Spleen (tissue), 11 donors: ENCODE measurements around the gene CNBD2. TPM values are rescaled to one million over a fixed set of nuclear protein-coding genes. Genes with fewer than 3 reads are reported as not detected.

Experiments
- DNase-seq: peaks from one replicate; pipeline ENCODE4 v3.0.0-alpha.2; 2020
- H3K27ac ChIP-seq, 8 donors: fragments of 200-600 bp; sonication (generic) in 7 of 8; 1 replicate in 4 of 8; 2 replicates in 4 of 8; pipeline versions ENCODE4 v1.5.0 to v1.8.0; 2016 to 2021; ENCODE audit warnings: inconsistent platforms in 4 of 8, mild to moderate bottlenecking in 4 of 8, moderate library complexity in 1 of 8
- H3K27me3 ChIP-seq, 7 donors: fragments of 200-600 bp; sonication (generic) in 6 of 7; replicated peaks in 1 of 7; 1 replicate in 4 of 7; 2 replicates in 3 of 7; pipeline versions ENCODE4 v1.5.0 to v1.8.0; 2016 to 2021; ENCODE audit warnings: inconsistent platforms in 3 of 7, mild to moderate bottlenecking in 1 of 7
- H3K36me3 ChIP-seq, 6 donors: fragments of 200-600 bp; sonication (generic) in 5 of 6; 1 replicate in 4 of 6; 2 replicates in 2 of 6; pipeline versions ENCODE4 v1.5.0 to v1.8.0; 2016 to 2021; ENCODE audit warnings: inconsistent platforms in 2 of 6
- H3K4me1 ChIP-seq, 6 donors: fragments of 200-600 bp; sonication (generic) in 5 of 6; 1 replicate in 3 of 6; 2 replicates in 3 of 6; pipeline versions ENCODE4 v1.5.0 to v1.8.0; 2016 to 2021; ENCODE audit warnings: inconsistent platforms in 3 of 6
- H3K4me3 ChIP-seq, 8 donors: fragments of 200-600 bp; sonication (generic) in 7 of 8; 1 replicate in 4 of 8; 2 replicates in 4 of 8; pipeline versions ENCODE4 v1.5.0 to v1.8.0; 2016 to 2021; ENCODE audit warnings: inconsistent platforms in 4 of 8, mild to moderate bottlenecking in 4 of 8, moderate library complexity in 2 of 8
- H3K9me3 ChIP-seq, 8 donors: fragments of 200-600 bp; sonication (generic) in 7 of 8; 1 replicate in 4 of 8; 2 replicates in 4 of 8; pipeline versions ENCODE4 v1.5.0 to v1.8.0; 2016 to 2021; ENCODE audit warnings: inconsistent platforms in 4 of 8
- CTCF ChIP-seq, 11 experiments: fragments of 200-600 bp in 7 of 11; fragments of 450-650 bp in 4 of 11; sonication (generic) in 4 of 11; IDR thresholded peaks in 8 of 11; conservative IDR thresholded peaks in 3 of 11; 1 replicate in 7 of 11; 2 replicates in 4 of 11; pipeline versions ENCODE4 v1.4.0 to v1.8.0; 2016 to 2021; ENCODE audit warnings: antibody characterized with exemption in 11 of 11, inconsistent platforms in 4 of 11, mild to moderate bottlenecking in 1 of 11
- POLR2A ChIP-seq, 3 donors: fragments of 450-650 bp; IDR thresholded peaks; one replicate each; pipeline ENCODE4 v1.5.1; 2017; ENCODE audit warnings: antibody characterized with exemption in 3 of 3, mild to moderate bottlenecking in 1 of 3
- POLR2AphosphoS5 ChIP-seq, 3 donors: sonication (generic); formaldehyde crosslinking; IDR thresholded peaks; one replicate each; pipeline ENCODE4 v1.5.1; 2017; ENCODE audit warnings: antibody characterized with exemption in 3 of 3
- WGBS, 5 donors: extraction: QIAGEN DNeasy Blood & Tissue Kit in 3 of 5; methylation state at CpG; one replicate each; pipeline versions ENCODE4 v1.1.5 to v1.1.7; 2013 to 2018; 5-methylcytosine and 5-hydroxymethylcytosine counted together
- intact Hi-C: fragments of 100-400 bp; cut with DNase I; formaldehyde crosslinking; loops from one replicate; pipeline ENCODE4 v1.15.0; 2023; ENCODE audit warnings: low total_unique reads
- polyA plus RNA-seq, 3 donors: library from polyadenylated mRNA; stranded (reverse); fragments of 200-250 nt; gene quantifications; one replicate each; pipeline ENCODE4 v1.2.1, GENCODE V29; 2013
- total RNA-seq, 7 donors: library from RNA; depleted of rRNA in 3 of 7; stranded (reverse); fragments of >200 nt in 3 of 7; fragmentation: NEBNext Ultra II Directional in 4 of 7; extraction: Animal tissue kit (Norgen Biotek cat#: 25700) in 4 of 7; gene quantifications; one replicate each; pipeline versions ENCODE4 v1.1.0 to v1.2.1, GENCODE V29; 2016 to 2021
- donor health status: healthy with polysubstance abuse.
- donor health status: DM: no; HTN: no; CAD: no; lungs with moderate emphysema.
- donor health status: DM: no; HTN: no; CAD: no.
- donor health status: Bipolar disorder and iron deficiency.
- donor health status: healthy.
- donor health status: DM: no; HTN: no; CAD: no.
- donor health status: DM: yes; HTN: yes; CAD: no.

Gene CNBD2
- total and polyA plus RNA-seq, 10 donors: 3.7 to 28.4 (median 7.4) TPM

- Histone ChIP-seq H3K4me3 (no peak overlapping the region), H3K27me3 (no peaks in the 10 kb centered on the region), H3K27ac (no peak overlapping the region), H3K9me3 (no peaks in the 10 kb centered on the region), H3K4me1 (no peaks in the 10 kb centered on the region), H3K36me3 (no peaks in the 10 kb centered on the region)
- intact Hi-C loops: no loop called here
- 83 to 92% (median 87%) methylated on average over 4 of the region's 4 CpGs for WGBS, 5 donors
- DNase-seq: peak; percentile 7
- TF ChIP-seq POLR2AphosphoS5 (IDR thresholded peaks at IDR 0.05): no peak
- no peak for TF ChIP-seq POLR2A (IDR thresholded peaks at IDR 0.05)
- TF ChIP-seq CTCF (IDR thresholded peaks at IDR 0.05 in 8 of 11, conservative IDR thresholded peaks at IDR 0.05 in 3 of 11): no peak
Observed at GRCh38 chr20:36010825-36011224, 42.4 kb downstream of the CNBD2 start.

- Histone ChIP-seq H3K27ac (no peak overlapping the region), H3K36me3 (no peaks in the 10 kb centered on the region), H3K9me3 (no peaks in the 10 kb centered on the region), H3K4me3 (no peak overlapping the region), H3K27me3 (no peaks in the 10 kb centered on the region), H3K4me1 (no peaks in the 10 kb centered on the region)
- whole genome bisulfite sequencing, 5 donors: 50 to 83% (median 70%) methylated on average over 1 of the region's 1 CpG
- DNase-seq: no peak
- intact Hi-C loops: no loop called here
- TF ChIP-seq CTCF (IDR thresholded peaks at IDR 0.05 in 8 of 11, conservative IDR thresholded peaks at IDR 0.05 in 3 of 11): no peak
- TF ChIP-seq POLR2A (IDR thresholded peaks at IDR 0.05): no peak
- TF ChIP-seq POLR2AphosphoS5 (IDR thresholded peaks at IDR 0.05): no peak
Observed at GRCh38 chr20:36015806-36016403, 47.5 kb downstream of the CNBD2 start.

GRCh38 chr20:36017048-36017951, 48.9 kb downstream of the CNBD2 start:
- no peak overlapping the region for H3K4me3 ChIP-seq
- H3K9me3 ChIP-seq: no peaks in the 10 kb centered on the region
- peak overlapping the region in 3 of 8 donors; percentile 27 to 43 (median 28) for H3K27ac ChIP-seq
- H3K27me3 ChIP-seq: no peaks in the 10 kb centered on the region
- H3K36me3 ChIP-seq: no peaks in the 10 kb centered on the region
- TF ChIP-seq CTCF (IDR thresholded peaks at IDR 0.05 in 8 of 11, conservative IDR thresholded peaks at IDR 0.05 in 3 of 11): no peak
- no peak for TF ChIP-seq POLR2A (IDR thresholded peaks at IDR 0.05)
- TF ChIP-seq POLR2AphosphoS5 (IDR thresholded peaks at IDR 0.05): no peak
- DNase-seq: peak; percentile 16
- intact Hi-C loops: no loop called here
- 79 to 91% (median 82%) methylated on average over 11 of the region's 11 CpGs for WGBS, 5 donors
- no peaks in the 10 kb centered on the region for H3K4me1 ChIP-seq
